ENCODE data around the gene PTPRQ. TPM values are rescaled to one million over a fixed set of nuclear protein-coding genes. Genes with fewer than 3 reads are reported as not detected.
A peak's percentile ranks its signal among the peaks of the same experiment; 100 is the strongest.

Gene PTPRQ
- total and polyA plus RNA-seq, 11 donors, result 0.05 to 4.2 (median 0.20) TPM; not detected in 2

DNA sequence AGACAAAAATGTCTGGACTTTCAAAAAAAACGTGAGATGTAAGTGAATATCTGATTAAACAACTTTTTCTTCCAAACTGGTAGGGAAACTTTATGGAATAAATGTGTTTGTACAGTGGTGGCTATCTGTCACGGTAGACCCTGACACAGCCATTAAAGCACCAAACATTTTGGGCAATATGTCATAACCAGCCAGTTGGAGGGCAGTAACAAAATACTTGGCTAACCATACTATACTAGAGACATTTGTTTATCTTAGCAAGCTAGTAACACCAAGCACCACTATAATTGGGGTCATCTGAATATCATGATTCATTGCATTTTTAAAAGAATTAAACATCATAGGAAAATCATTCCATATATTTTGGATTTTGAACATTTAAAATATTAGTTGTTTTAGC is 257.4 kb downstream of the PTPRQ start:
- intact Hi-C loops (cut with DNase I), result no loop called here
- DNase-seq, result no peak
- H3K27me3 ChIP-seq, result no peaks in the 10 kb centered on the region
- no peak overlapping the region for H3K27ac ChIP-seq
- H3K9me3 ChIP-seq, result no peaks in the 10 kb centered on the region
- TF ChIP-seq, protein P1, sequence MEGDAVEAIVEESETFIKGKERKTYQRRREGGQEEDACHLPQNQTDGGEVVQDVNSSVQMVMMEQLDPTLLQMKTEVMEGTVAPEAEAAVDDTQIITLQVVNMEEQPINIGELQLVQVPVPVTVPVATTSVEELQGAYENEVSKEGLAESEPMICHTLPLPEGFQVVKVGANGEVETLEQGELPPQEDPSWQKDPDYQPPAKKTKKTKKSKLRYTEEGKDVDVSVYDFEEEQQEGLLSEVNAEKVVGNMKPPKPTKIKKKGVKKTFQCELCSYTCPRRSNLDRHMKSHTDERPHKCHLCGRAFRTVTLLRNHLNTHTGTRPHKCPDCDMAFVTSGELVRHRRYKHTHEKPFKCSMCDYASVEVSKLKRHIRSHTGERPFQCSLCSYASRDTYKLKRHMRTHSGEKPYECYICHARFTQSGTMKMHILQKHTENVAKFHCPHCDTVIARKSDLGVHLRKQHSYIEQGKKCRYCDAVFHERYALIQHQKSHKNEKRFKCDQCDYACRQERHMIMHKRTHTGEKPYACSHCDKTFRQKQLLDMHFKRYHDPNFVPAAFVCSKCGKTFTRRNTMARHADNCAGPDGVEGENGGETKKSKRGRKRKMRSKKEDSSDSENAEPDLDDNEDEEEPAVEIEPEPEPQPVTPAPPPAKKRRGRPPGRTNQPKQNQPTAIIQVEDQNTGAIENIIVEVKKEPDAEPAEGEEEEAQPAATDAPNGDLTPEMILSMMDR (IDR thresholded peaks at IDR 0.05), result no peak
- no peak for TF ChIP-seq POLR2A (IDR thresholded peaks at IDR 0.05)
- peaks cover 0 to 11% (median 1%) of the 10 kb centered on the region in 12 donors for H3K4me1 ChIP-seq
- H3K36me3 ChIP-seq, result no peaks in the 10 kb centered on the region
- no peak for ATAC-seq
- H3K4me3 ChIP-seq, result no peak overlapping the region
- 70 to 85% (median 77%) methylated on average over 2 of the region's 2 CpGs for WGBS, 4 donors

DNA sequence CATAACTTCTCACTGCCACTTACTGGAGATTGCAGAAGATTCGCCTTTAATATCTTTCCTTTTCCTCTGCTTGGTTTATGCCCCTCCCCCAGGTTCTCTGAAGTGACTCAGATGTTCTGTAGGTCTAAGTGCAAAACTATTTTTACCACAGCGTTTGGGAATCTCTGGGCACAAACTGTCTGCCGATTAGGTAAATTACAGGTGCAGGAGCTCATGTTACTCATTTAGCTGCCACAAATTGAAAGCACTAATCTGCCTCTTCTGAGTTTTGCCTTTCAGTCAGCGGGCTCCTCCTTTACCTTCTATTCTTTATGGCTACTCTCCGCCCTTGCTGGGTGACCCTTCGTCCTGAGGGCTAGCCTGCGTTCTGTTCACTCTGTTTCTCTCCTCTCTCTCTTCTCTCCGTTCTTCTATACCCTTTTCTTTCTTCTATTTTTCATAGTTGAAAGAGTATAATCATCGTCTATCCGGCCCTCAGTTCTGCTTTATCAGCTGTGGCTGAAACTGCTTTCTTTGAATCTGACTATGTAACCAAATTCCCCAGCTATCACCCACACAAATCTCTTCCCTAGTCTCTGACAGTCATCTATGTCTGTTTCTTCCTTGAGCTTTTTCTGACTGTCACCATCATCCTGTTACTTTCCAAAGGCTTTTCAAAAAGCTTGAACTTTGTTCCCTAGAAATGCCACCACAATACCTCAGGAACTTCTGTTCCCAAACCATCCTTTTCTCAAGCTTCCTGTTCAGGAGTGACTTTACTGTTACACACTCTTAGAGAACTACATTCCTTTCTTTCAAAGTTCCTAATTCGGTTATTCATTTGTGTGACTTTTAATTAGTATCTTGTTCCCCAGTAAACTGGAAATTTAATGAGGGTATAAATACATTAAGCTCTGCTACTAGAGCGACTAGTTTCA is 259.1 kb downstream of the PTPRQ start:
- Histone ChIP-seq H3K9me3 (no peaks in the 10 kb centered on the region), H3K27ac (peak overlapping the region in 7 of 12 donors; percentile 1 to 84 (median 36)), H3K27me3 (peaks cover 0 to 8% (median 0%) of the 10 kb centered on the region in 9 donors), H3K36me3 (no peaks in the 10 kb centered on the region), H3K4me3 (peak overlapping the region in 5 of 12 donors; percentile 3 to 30 (median 21)), H3K4me1 (peaks cover 0 to 11% (median 2%) of the 10 kb centered on the region in 12 donors)
- TF ChIP-seq, protein P1 (IDR thresholded peaks at IDR 0.05), result no peak
- TF ChIP-seq POLR2A (IDR thresholded peaks at IDR 0.05), result no peak
- WGBS, 4 donors, result 44 to 49% (median 48%) methylated on average over 12 of the region's 12 CpGs
- peak; percentile 67 to 97 (median 80) for ATAC-seq
- DNase-seq, result no peak
- intact Hi-C loops (cut with DNase I), result no loop called here

DNA sequence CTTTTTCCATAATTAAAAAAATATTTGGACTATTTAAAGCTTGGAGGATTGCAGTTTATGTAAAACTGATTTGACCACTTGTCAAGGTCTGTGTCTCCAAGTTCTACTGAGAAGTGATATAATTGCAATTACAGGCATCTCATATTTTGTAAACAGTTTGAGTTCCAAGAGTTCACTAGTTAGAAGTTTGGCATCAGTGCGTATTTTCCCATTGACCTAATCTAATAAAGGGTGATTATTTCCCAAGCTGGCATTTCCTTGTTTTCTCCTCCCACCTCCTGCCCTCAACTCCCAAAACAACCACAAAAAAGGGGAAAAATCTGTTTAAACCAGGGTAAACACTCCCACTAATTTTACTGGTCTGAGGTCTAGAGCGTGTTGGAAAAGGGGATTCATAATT is 260.4 kb downstream of the PTPRQ start:
- Histone ChIP-seq H3K9me3 (no peaks in the 10 kb centered on the region), H3K4me1 (peaks cover 0 to 17% (median 3%) of the 10 kb centered on the region in 12 donors), H3K36me3 (no peaks in the 10 kb centered on the region), H3K27ac (no peak overlapping the region), H3K27me3 (peaks cover 0 to 15% (median 5%) of the 10 kb centered on the region in 9 donors), H3K4me3 (no peak overlapping the region)
- no peak for ATAC-seq
- DNase-seq, result no peak
- intact Hi-C loops (cut with DNase I), result no loop called here
- 67 to 78% (median 73%) methylated on average over 2 of the region's 2 CpGs for WGBS, 4 donors
- TF ChIP-seq, protein P1 (IDR thresholded peaks at IDR 0.05), result no peak
- no peak for TF ChIP-seq POLR2A (IDR thresholded peaks at IDR 0.05)

DNA sequence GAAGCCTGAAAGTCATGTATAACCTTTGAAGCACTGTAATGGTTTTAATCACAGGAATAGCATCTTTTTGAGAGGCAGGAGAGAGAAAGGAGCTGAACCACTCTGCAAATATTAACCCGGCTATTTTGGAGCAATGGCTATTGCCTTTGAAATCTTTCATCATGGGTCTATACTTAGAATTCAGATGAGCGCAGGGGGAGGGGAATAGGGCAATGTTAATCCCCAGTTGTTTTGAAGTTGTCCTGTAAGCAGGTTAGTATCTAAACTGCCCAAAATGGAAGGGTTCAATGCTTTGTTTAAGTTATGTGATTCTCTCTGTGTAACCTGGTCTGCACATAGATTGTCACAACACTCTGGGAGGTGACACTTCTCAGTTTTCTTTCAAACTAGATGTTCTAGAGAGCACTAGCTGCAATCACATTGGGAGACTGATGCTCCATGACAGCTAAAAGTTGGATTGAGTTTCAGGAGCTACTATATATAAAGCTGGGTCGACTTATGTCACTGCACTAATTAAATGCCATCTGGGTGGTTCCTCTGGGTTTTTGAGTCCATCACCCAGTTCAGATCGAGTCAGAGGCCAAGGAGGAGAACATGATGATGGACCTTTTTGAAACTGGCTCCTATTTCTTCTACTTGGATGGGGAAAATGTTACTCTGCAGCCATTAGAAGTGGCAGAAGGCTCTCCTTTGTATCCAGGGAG is 263.2 kb downstream of the PTPRQ start, which contains the start of gene MYF6:
Gene MYF6, plus strand, starts transcription at position 509 of the 704 bp plus-strand sequence. Its CDS starts 86 bp downstream, at position 595.
- ATAC-seq (no peak), DNase-seq (no peak)
- H3K4me3 ChIP-seq, result peak within 1 kb of the TSS in 6 of 12 donors; percentile 7 to 25 (median 18)
- H3K27me3 ChIP-seq, result peaks cover 0 to 27% (median 5%) of the 10 kb centered on the region in 9 donors
- no peaks in the 10 kb centered on the region for H3K9me3 ChIP-seq
- WGBS, 4 donors, result 62 to 80% (median 69%) methylated on average over 4 of the region's 4 CpGs
- TF ChIP-seq, protein P1 (IDR thresholded peaks at IDR 0.05), result no peak
- TF ChIP-seq POLR2A (IDR thresholded peaks at IDR 0.05), result no peak
- H3K36me3 ChIP-seq, result no peaks in the 10 kb centered on the region
- intact Hi-C loops (cut with DNase I), result no loop called here
- no peak within 1 kb of the TSS for H3K27ac ChIP-seq
- H3K4me1 ChIP-seq, result peaks cover 0 to 16% (median 3%) of the 10 kb centered on the region in 12 donors
